Hematopoietic multipotent progenitor cell treated with erythropoietin and hydrocortisone succinate and interleukin-3 and kit ligand, for 15 days (in vitro differentiated cells): Measurements from ENCODE around the gene NKX2-8.

Experiments
- DNase-seq: peaks from one replicate; pipeline ENCODE4 v3.0.0-alpha.2; 2015; ENCODE audit warnings: low spot score

The NKX2-8 gene

GRCh38 chr14:36582011-36582873, at the start of gene NKX2-8:
TSS of gene NKX2-8 (minus strand) at chr14:36582614. CDS start at chr14:36582389, 225 bp downstream.
- DNase-seq, result no peak

- no peak for DNase-seq
Measured at GRCh38 chr14:36627981-36628380, 45.6 kb upstream of the NKX2-8 start.

- no peak for DNase-seq
Measured at GRCh38 chr14:36626151-36626550, 43.7 kb upstream of the NKX2-8 start.

GRCh38 chr14:36625436-36625835, 43.0 kb upstream of the NKX2-8 start:
- no peak for DNase-seq

GRCh38 chr14:36625014-36625413, 42.6 kb upstream of the NKX2-8 start:
- DNase-seq, result no peak

- DNase-seq, result no peak
Measured at GRCh38 chr14:36619853-36620252, 37.4 kb upstream of the NKX2-8 start.

- DNase-seq, result no peak
Measured at GRCh38 chr14:36619131-36619530, 36.7 kb upstream of the NKX2-8 start.

- no peak for DNase-seq
Measured at GRCh38 chr14:36618641-36619040, 36.2 kb upstream of the NKX2-8 start.

- no peak for DNase-seq
Measured at GRCh38 chr14:36617824-36618223, 35.4 kb upstream of the NKX2-8 start.

- DNase-seq, result no peak
Measured at GRCh38 chr14:36605506-36605857, 23.1 kb upstream of the NKX2-8 start.

- peak; percentile 59 for DNase-seq
Measured at GRCh38 chr14:36604757-36605505, 22.5 kb upstream of the NKX2-8 start.

GRCh38 chr14:36600431-36600830, 18.0 kb upstream of the NKX2-8 start:
- DNase-seq, result no peak

- no peak for DNase-seq
Measured at GRCh38 chr14:36591482-36591881, 9.1 kb upstream of the NKX2-8 start.

- no peak for DNase-seq
Measured at GRCh38 chr14:36588788-36589187, 6.4 kb upstream of the NKX2-8 start.

GRCh38 chr14:36588119-36588518, 5.7 kb upstream of the NKX2-8 start:
- no peak for DNase-seq

GRCh38 chr14:36585100-36585499, 2.7 kb upstream of the NKX2-8 start:
- DNase-seq, result no peak

- DNase-seq, result no peak
Measured at GRCh38 chr14:36583893-36584811, 1.7 kb upstream of the NKX2-8 start.

GRCh38 chr14:36583242-36583892, 953 bp upstream of the NKX2-8 start:
- no peak for DNase-seq

GRCh38 chr14:36582874-36583241, 444 bp upstream of the NKX2-8 start:
- DNase-seq, result no peak

GRCh38 chr14:36580856-36581831, 1.3 kb downstream of the NKX2-8 start:
- no peak for DNase-seq
